Measurements from ENCODE around the gene TMEM88. TPM values are rescaled to one million over a fixed set of nuclear protein-coding genes. Genes with fewer than 3 reads are reported as not detected.

Gene TMEM88
- polyA plus RNA-seq, 1 donor from 2014 or later: 4.2 TPM

GRCh38 chr17:7843536-7844291 lies 11.2 kb upstream of the TMEM88 start:
- H3K27ac ChIP-seq (ENCODE audit: low read length): peak overlapping the region; percentile 94
- peaks cover 68% of the 10 kb centered on the region for H3K79me2 ChIP-seq (replicated peaks; ENCODE audit: insufficient read depth, low read length)
- no peak for TF ChIP-seq RAD21 (conservative IDR thresholded peaks at IDR 0.05)
- no peak for TF ChIP-seq MXI1 (conservative IDR thresholded peaks at IDR 0.05; ENCODE audit: poor library complexity, severe bottlenecking)
- TF ChIP-seq EP300 (conservative IDR thresholded peaks at IDR 0.05; ENCODE audit: poor library complexity, severe bottlenecking): no peak
- no peak for TF ChIP-seq REST (IDR thresholded peaks at IDR 0.05; ENCODE audit: borderline replicate concordance)
- no peak for TF ChIP-seq CTCF (IDR thresholded peaks at IDR 0.05; ENCODE audit: poor library complexity, severe bottlenecking)
- peak; percentile 25 for TF ChIP-seq TAF1 (IDR thresholded peaks at IDR 0.05; ENCODE audit: low read depth)
- peak; percentile 8 for TF ChIP-seq POLR2AphosphoS5 (IDR thresholded peaks at IDR 0.05)

GRCh38 chr17:7844292-7845154 lies 10.3 kb upstream of the TMEM88 start:
- H3K9me3 ChIP-seq (ENCODE audit: low read length): no peaks in the 10 kb centered on the region
- peak overlapping the region; percentile 99 for H3K4me3 ChIP-seq (ENCODE audit: low read length)
- no peak for TF ChIP-seq REST (IDR thresholded peaks at IDR 0.05; ENCODE audit: borderline replicate concordance)
- TF ChIP-seq CTCF (IDR thresholded peaks at IDR 0.05; ENCODE audit: poor library complexity, severe bottlenecking): no peak
- TF ChIP-seq SMC3 (conservative IDR thresholded peaks at IDR 0.05; ENCODE audit: poor library complexity): no peak
- TF ChIP-seq EP300 (conservative IDR thresholded peaks at IDR 0.05; ENCODE audit: poor library complexity, severe bottlenecking): peak; percentile 39
- TF ChIP-seq EZH2 (IDR thresholded peaks at IDR 0.05; ENCODE audit: borderline replicate concordance, insufficient read depth, low read length, poor library complexity, severe bottlenecking): no peak
- TF ChIP-seq RAD21 (conservative IDR thresholded peaks at IDR 0.05): no peak
- peak; percentile 50 for TF ChIP-seq POLR2AphosphoS5 (IDR thresholded peaks at IDR 0.05)
- no peak for TF ChIP-seq TAF1 (IDR thresholded peaks at IDR 0.05; ENCODE audit: low read depth)
- peak; percentile 66 for TF ChIP-seq MXI1 (conservative IDR thresholded peaks at IDR 0.05; ENCODE audit: poor library complexity, severe bottlenecking)
- no peaks in the 10 kb centered on the region for H3K27me3 ChIP-seq (ENCODE audit: insufficient read depth, low read depth, low read length)
- peaks cover 61% of the 10 kb centered on the region for H4K20me1 ChIP-seq (ENCODE audit: insufficient read depth)
- no peaks in the 10 kb centered on the region for H3K9me2 ChIP-seq (ENCODE audit: insufficient read depth, low read length)
- H3K27ac ChIP-seq (ENCODE audit: low read length): peak overlapping the region; percentile 94
- peak overlapping the region; percentile 97 for H3K4me2 ChIP-seq (ENCODE audit: low read length)
- H2AFZ ChIP-seq (ENCODE audit: low read depth, low read length): no peak overlapping the region
- H3K9ac ChIP-seq (ENCODE audit: low read length): peak overlapping the region; percentile 92
- peaks cover 60% of the 10 kb centered on the region for H3K79me2 ChIP-seq (replicated peaks; ENCODE audit: insufficient read depth, low read length)
- no peaks in the 10 kb centered on the region for H3K36me3 ChIP-seq (ENCODE audit: insufficient read depth, low read length)
- H3F3A ChIP-seq (ENCODE audit: insufficient read depth, low read length, poor library complexity, severe bottlenecking): peaks cover 6% of the 10 kb centered on the region

More at GRCh38 chr17:7843536-7844291, 11.2 kb upstream of the TMEM88 start:
- no peaks in the 10 kb centered on the region for H3K27me3 ChIP-seq (ENCODE audit: insufficient read depth, low read depth, low read length)
- no peak overlapping the region for H2AFZ ChIP-seq (ENCODE audit: low read depth, low read length)
- peak overlapping the region; percentile 99 for H3K4me3 ChIP-seq (ENCODE audit: low read length)
- H3K9ac ChIP-seq (ENCODE audit: low read length): peak overlapping the region; percentile 92
- no peaks in the 10 kb centered on the region for H3K36me3 ChIP-seq (ENCODE audit: insufficient read depth, low read length)
- peaks cover 57% of the 10 kb centered on the region for H4K20me1 ChIP-seq (ENCODE audit: insufficient read depth)
- H3F3A ChIP-seq (ENCODE audit: insufficient read depth, low read length, poor library complexity, severe bottlenecking): peaks cover 4% of the 10 kb centered on the region
- peak overlapping the region; percentile 97 for H3K4me2 ChIP-seq (ENCODE audit: low read length)
- no peaks in the 10 kb centered on the region for H3K9me3 ChIP-seq (ENCODE audit: low read length)
- no peaks in the 10 kb centered on the region for H3K9me2 ChIP-seq (ENCODE audit: insufficient read depth, low read length)

Data from neural cell (in vitro differentiated cells).